Measurements from ENCODE around the gene CISD3.
A peak's percentile ranks its signal among the peaks of the same experiment; 100 is the strongest.

The CISD3 gene

DNA sequence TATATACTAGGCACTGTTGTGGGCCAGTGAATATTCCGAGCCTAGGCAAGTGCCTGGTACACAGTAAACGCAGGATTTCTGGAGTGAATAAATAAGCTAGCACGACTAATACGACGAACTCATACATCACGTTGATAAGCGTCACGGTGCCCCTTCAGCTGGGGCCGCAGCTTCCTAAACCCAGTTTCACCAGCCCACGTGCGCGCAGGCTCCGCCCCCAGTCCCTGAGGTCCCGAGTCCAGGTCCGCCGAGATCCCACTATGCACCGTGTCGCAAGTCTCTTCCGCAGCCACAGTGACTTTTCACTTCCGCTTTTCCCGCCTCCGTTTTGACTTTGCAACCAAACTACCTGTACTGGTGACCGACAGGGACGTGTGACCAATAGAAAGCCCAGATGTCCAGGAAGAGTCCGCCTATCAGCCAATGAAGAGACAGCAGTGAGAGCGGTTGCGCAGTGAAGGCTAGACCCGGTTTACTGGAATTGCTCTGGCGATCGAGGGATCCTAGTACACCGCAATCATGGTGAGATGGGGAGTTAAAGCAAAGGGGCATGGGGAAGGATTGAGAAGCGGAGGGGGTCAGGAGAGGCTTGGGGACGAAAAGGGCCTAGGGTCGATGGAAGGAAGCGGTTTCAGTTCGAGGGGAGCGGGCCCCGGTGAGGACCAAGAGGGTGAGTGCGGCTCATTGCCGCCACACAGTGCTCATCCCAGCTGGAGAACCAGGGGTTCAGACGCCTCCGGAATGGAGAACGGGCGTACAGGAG is 22.3 kb downstream of the CISD3 start, which contains the start of gene PSMB3:
Gene PSMB3 (plus strand): TSS at position 434 of the 763 bp plus-strand sequence. CDS start 86 bp downstream, at position 520.
- Mint-ChIP-seq H3K4me3 (peak within 1 kb of the TSS; percentile 93), H3K4me1 (peaks cover 46% of the 10 kb centered on the region), H3K27ac (ENCODE audit: low read depth) (peak within 1 kb of the TSS; percentile 100), H3K36me3 (ENCODE audit: insufficient read depth) (peaks cover 49% of the 10 kb centered on the region), H3K9me3 (no peaks in the 10 kb centered on the region), H3K27me3 (peaks cover 25% of the 10 kb centered on the region)
- ATAC-seq (replicated peaks; ENCODE audit: extremely low read depth, poor library complexity, severe bottlenecking): peak; percentile 91
- DNase-seq (ENCODE audit: low spot score in 2 of 2): peak; percentile 83 to 93

- ATAC-seq (replicated peaks; ENCODE audit: extremely low read depth, poor library complexity, severe bottlenecking): no peak
- Mint-ChIP-seq H3K36me3 (ENCODE audit: insufficient read depth) (peaks cover 53% of the 10 kb centered on the region), H3K27me3 (peaks cover 25% of the 10 kb centered on the region), H3K27ac (ENCODE audit: low read depth) (peak overlapping the region; percentile 100), H3K4me1 (peaks cover 46% of the 10 kb centered on the region), H3K9me3 (no peaks in the 10 kb centered on the region), H3K4me3 (peak overlapping the region; percentile 93)
- DNase-seq (ENCODE audit: low spot score in 2 of 2): no peak
Observed at GRCh38 chr17:38753071-38753506, 22.9 kb downstream of the CISD3 start.

- Mint-ChIP-seq H3K9me3 (no peaks in the 10 kb centered on the region), H3K27ac (ENCODE audit: low read depth) (peak overlapping the region; percentile 88), H3K4me1 (peaks cover 9% of the 10 kb centered on the region), H3K4me3 (no peak overlapping the region), H3K27me3 (no peaks in the 10 kb centered on the region), H3K36me3 (ENCODE audit: insufficient read depth) (peaks cover 80% of the 10 kb centered on the region)
- no peak for DNase-seq (ENCODE audit: low spot score in 2 of 2)
- ATAC-seq (replicated peaks; ENCODE audit: extremely low read depth, poor library complexity, severe bottlenecking): no peak
Observed at GRCh38 chr17:38761612-38762011, 31.5 kb downstream of the CISD3 start.

DNA sequence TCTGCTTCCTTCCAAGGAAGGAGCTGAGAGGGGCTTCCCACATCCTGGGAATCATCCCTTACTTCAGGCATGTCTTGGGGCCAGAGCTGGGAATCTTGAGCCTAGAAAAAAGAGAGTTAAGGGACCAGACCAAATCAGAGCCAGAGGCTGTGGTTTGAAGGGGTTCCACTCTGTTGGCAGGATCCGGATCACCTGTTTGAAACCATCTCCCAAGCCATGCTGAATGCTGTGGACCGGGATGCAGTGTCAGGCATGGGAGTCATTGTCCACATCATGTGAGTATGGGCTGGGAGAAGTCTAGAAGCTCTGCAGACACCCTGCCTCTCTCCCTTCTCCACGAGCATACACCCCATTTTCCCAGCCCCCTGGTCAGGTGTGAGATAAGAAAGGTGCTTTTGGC is 32.1 kb downstream of the CISD3 start:
- H3K4me3 Mint-ChIP-seq: no peak overlapping the region
- peak overlapping the region; percentile 88 for H3K27ac Mint-ChIP-seq (ENCODE audit: low read depth)
- peaks cover 82% of the 10 kb centered on the region for H3K36me3 Mint-ChIP-seq (ENCODE audit: insufficient read depth)
- DNase-seq (ENCODE audit: low spot score in 2 of 2) (no peak), ATAC-seq (replicated peaks; ENCODE audit: extremely low read depth, poor library complexity, severe bottlenecking) (no peak)
- no peaks in the 10 kb centered on the region for H3K27me3 Mint-ChIP-seq
- peaks cover 9% of the 10 kb centered on the region for H3K4me1 Mint-ChIP-seq
- no peaks in the 10 kb centered on the region for H3K9me3 Mint-ChIP-seq

GRCh38 chr17:38766341-38766740 is 36.2 kb downstream of the CISD3 start:
- Mint-ChIP-seq H3K27ac (ENCODE audit: low read depth) (peak overlapping the region; percentile 48), H3K27me3 (no peaks in the 10 kb centered on the region), H3K4me3 (no peak overlapping the region), H3K36me3 (ENCODE audit: insufficient read depth) (peaks cover 56% of the 10 kb centered on the region), H3K4me1 (peaks cover 6% of the 10 kb centered on the region), H3K9me3 (no peaks in the 10 kb centered on the region)
- DNase-seq (ENCODE audit: low spot score in 2 of 2) (no peak), ATAC-seq (replicated peaks; ENCODE audit: extremely low read depth, poor library complexity, severe bottlenecking) (no peak)

DNA sequence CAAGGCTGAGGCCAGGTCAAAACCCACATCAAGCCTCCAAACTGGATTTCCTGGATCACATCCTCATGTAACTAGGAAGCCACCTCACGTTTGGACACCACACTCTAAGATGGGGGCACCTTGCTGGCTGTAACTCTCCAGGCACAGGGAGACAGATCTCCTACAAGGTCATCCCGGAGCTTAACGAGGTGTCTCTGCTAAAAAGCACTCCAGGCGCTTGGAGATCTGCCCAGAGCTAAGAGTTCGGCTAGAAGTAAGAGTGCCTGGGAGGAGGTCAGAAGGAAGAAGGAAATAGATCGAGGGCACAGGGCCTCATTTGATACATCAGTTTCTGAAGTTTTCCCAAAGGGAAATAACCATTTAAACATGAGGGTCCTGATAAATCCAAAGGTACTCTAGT is 38.3 kb downstream of the CISD3 start:
- no peak for DNase-seq (ENCODE audit: low spot score in 2 of 2)
- Mint-ChIP-seq H3K4me3 (no peak overlapping the region), H3K27me3 (no peaks in the 10 kb centered on the region), H3K9me3 (no peaks in the 10 kb centered on the region), H3K27ac (ENCODE audit: low read depth) (no peak overlapping the region), H3K36me3 (ENCODE audit: insufficient read depth) (peaks cover 48% of the 10 kb centered on the region), H3K4me1 (no peaks in the 10 kb centered on the region)
- ATAC-seq (replicated peaks; ENCODE audit: extremely low read depth, poor library complexity, severe bottlenecking): no peak

DNA sequence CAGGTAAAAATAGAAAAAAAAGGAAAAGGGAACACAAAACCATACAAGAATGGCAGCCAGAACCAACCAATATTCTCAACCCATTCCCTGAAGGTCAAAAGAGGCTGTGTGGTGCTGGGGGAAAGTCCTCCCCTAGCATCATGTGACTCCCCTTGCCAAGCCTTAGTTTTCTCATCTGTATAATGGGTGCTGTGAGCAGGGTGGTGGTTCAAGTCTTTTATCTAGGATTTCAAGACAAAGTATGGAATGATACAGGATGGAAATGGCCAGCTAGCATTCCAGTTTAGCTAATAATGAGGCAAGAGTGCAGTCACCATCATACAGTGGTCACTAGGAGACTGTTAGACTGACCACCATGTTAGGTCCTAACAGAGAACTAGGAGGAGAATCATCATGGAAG is 43.1 kb downstream of the CISD3 start:
- Mint-ChIP-seq H3K4me1 (no peaks in the 10 kb centered on the region), H3K27me3 (no peaks in the 10 kb centered on the region), H3K9me3 (no peaks in the 10 kb centered on the region), H3K27ac (ENCODE audit: low read depth) (no peak overlapping the region), H3K36me3 (ENCODE audit: insufficient read depth) (peaks cover 30% of the 10 kb centered on the region), H3K4me3 (no peak overlapping the region)
- no peak for DNase-seq (ENCODE audit: low spot score in 2 of 2)
- ATAC-seq (replicated peaks; ENCODE audit: extremely low read depth, poor library complexity, severe bottlenecking): no peak

DNA sequence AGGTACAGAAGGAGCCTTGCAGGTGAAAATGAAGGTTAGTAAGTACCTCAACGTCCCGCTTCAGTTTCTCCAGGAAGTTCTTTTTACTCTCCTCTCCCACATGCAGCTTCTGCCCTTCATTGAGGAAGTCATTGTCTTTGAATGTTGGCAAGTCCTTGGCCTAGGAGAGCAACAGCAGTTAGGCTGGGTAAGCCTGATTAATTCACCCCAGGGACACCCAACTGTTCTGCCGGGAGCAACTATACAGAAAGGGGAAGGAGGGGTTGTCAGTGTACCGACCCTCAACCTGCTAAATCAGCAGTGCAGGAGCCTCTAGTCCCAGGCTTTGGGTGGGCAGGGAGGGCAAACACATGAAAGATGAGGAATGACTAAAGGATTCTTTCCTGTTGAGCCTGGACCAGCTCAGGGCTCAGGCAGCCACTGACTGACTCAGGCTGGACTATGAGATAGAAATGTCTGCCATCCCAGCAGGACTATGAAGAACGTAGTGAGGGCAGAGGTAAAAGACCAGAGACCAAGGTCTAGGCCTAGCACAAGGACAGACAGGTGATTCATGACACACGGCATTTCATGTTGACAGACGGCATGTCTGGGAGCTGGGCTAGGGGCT is 47.6 kb downstream of the CISD3 start:
- Mint-ChIP-seq H3K9me3 (no peaks in the 10 kb centered on the region), H3K27me3 (no peaks in the 10 kb centered on the region), H3K27ac (ENCODE audit: low read depth) (no peak overlapping the region), H3K4me1 (no peaks in the 10 kb centered on the region), H3K4me3 (no peak overlapping the region), H3K36me3 (ENCODE audit: insufficient read depth) (peaks cover 31% of the 10 kb centered on the region)
- no peak for DNase-seq (ENCODE audit: low spot score in 2 of 2)
- ATAC-seq (replicated peaks; ENCODE audit: extremely low read depth, poor library complexity, severe bottlenecking): no peak

DNA sequence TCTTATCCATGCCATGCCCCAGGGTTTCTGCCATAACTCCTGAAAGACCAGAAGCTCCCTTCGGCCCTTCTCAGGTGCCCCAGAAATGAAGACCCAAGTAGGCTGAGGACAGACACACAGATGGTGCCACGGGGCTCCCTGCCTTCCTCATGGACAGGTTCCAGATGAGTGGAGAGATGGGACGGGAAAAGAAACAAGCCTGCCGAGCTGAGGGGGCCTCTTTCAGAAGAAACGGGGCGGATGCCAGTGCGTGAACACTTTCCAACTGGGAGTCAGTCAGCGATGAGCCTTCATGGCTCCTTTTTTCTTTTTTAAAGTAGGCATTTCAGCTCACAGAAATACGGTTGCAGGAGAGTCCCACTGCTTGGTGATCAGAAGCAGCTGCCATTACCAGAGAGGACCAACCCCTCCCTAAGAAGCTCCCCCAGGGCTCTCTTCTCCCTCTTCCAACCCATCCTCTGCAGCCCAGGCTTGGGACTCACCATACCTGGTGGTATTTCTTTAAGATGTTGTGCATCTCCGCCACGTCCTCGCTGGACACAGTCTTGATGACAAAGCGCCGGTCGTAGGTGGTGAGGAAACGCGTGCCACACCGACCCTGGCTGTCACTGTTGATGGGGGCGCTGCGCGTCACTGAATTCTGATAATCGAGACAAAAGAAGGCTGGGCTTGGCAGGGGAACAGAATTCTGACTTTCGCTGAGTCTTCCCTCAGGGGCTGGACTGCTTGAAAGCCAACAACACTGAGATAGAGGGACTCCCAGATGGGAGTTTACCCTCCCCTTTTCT is 50.0 kb downstream of the CISD3 start:
- Mint-ChIP-seq H3K9me3 (no peaks in the 10 kb centered on the region), H3K36me3 (ENCODE audit: insufficient read depth) (peaks cover 30% of the 10 kb centered on the region), H3K4me1 (no peaks in the 10 kb centered on the region), H3K27ac (ENCODE audit: low read depth) (no peak overlapping the region), H3K4me3 (no peak overlapping the region), H3K27me3 (no peaks in the 10 kb centered on the region)
- no peak for ATAC-seq (replicated peaks; ENCODE audit: extremely low read depth, poor library complexity, severe bottlenecking)
- no peak for DNase-seq (ENCODE audit: low spot score in 2 of 2)

DNA sequence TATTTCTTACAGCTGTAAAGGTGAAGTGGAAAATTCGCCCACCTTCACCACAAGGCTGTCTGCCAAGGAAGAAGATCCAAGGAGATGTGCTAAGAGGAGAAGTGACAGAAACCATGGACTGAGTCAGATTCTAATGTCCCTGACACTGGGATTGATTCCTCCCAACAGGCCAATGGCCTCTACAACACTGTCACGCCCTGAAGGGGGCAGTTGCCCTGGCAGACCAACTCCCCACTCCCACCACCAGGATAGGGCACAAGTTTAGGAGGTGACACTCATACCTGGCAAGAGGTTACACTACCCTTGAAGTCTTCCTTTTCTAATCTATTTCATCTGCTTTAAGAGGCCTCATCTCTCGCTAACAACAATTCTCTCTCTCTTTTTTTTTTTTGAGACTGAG is 53.1 kb downstream of the CISD3 start:
- Mint-ChIP-seq H3K36me3 (ENCODE audit: insufficient read depth) (peaks cover 26% of the 10 kb centered on the region), H3K4me3 (no peak overlapping the region), H3K9me3 (no peaks in the 10 kb centered on the region), H3K4me1 (peaks cover 7% of the 10 kb centered on the region), H3K27me3 (no peaks in the 10 kb centered on the region), H3K27ac (ENCODE audit: low read depth) (no peak overlapping the region)
- ATAC-seq (replicated peaks; ENCODE audit: extremely low read depth, poor library complexity, severe bottlenecking) (no peak), DNase-seq (ENCODE audit: low spot score in 2 of 2) (no peak)

Data from central memory CD8-positive, alpha-beta T cell (primary cell).